Astrocyte (in vitro differentiated cells and primary cell): Measurements from ENCODE around the gene CDH5. TPM values are rescaled to one million over a fixed set of nuclear protein-coding genes. Genes with fewer than 3 reads are reported as not detected.
A peak's percentile ranks its signal among the peaks of the same experiment; 100 is the strongest.

Experiments
- DNase-seq: peaks from one replicate; pipeline ENCODE4 v3.0.0-alpha.2; 2010; ENCODE audit warnings: low read depth
- FAIRE-seq: peaks from 2 replicates; lab custom pipeline; 2011; peaks lifted over from hg19 to GRCh38; lab: Jason Lieb, UNC
- H2AFZ ChIP-seq: 2 replicates; pipeline ENCODE4 v1.6.0; 2012; ENCODE audit warnings: low read depth, low read length, inconsistent platforms
- H3K27ac ChIP-seq: 2 replicates; pipeline ENCODE4 v1.5.1; 2011; ENCODE audit warnings: low read depth, low read length, inconsistent platforms
- H3K27me3 ChIP-seq: 2 replicates; pipeline ENCODE4 v1.6.0; 2011; ENCODE audit warnings: low read length, inconsistent platforms; ENCODE audit not compliant: insufficient read depth
- H3K36me3 ChIP-seq: 2 replicates; pipeline ENCODE4 v1.5.1; 2011; ENCODE audit warnings: low read length, inconsistent platforms; ENCODE audit not compliant: insufficient read depth
- H3K4me1 ChIP-seq: 2 replicates; pipeline ENCODE4 v1.5.1; 2011; ENCODE audit warnings: low read length, inconsistent platforms; ENCODE audit not compliant: insufficient read depth
- H3K4me2 ChIP-seq: 2 replicates; pipeline ENCODE4 v1.6.0; 2012; ENCODE audit warnings: low read length, inconsistent platforms
- H3K4me3 ChIP-seq: 2 replicates; pipeline ENCODE4 v1.5.1; 2011; ENCODE audit warnings: low read depth, mild to moderate bottlenecking, low read length, inconsistent platforms; ENCODE audit not compliant: insufficient read depth
- H3K79me2 ChIP-seq: 2 replicates; pipeline ENCODE4 v1.6.0; 2012; ENCODE audit warnings: mild to moderate bottlenecking, low read length, inconsistent platforms; ENCODE audit not compliant: insufficient read depth
- H3K9ac ChIP-seq: 2 replicates; pipeline ENCODE4 v1.6.0; 2012; ENCODE audit warnings: mild to moderate bottlenecking, low read length, inconsistent platforms
- H3K9me3 ChIP-seq: 2 replicates; pipeline ENCODE4 v1.5.1; 2012; ENCODE audit warnings: low read depth, mild to moderate bottlenecking, low read length, inconsistent platforms; ENCODE audit not compliant: insufficient read depth
- H4K20me1 ChIP-seq: 2 replicates; pipeline ENCODE4 v1.6.0; 2012; ENCODE audit warnings: low read length, inconsistent platforms; ENCODE audit not compliant: insufficient read depth
- H3K27ac Mint-ChIP-seq: one replicate; pipeline ENCODE4 v1.8.0; 2021; ENCODE audit warnings: mild to moderate bottlenecking, mixed read lengths; ENCODE audit not compliant: unreplicated experiment
- H3K27me3 Mint-ChIP-seq: one replicate; pipeline ENCODE4 v1.8.0; 2021; ENCODE audit warnings: low read depth, mixed read lengths; ENCODE audit not compliant: unreplicated experiment
- H3K36me3 Mint-ChIP-seq: one replicate; pipeline ENCODE4 v1.8.0; 2021; ENCODE audit warnings: low read depth, mixed read lengths; ENCODE audit not compliant: unreplicated experiment
- H3K4me1 Mint-ChIP-seq: one replicate; pipeline ENCODE4 v1.8.0; 2021; ENCODE audit warnings: low read depth, mixed read lengths; ENCODE audit not compliant: unreplicated experiment
- H3K4me3 Mint-ChIP-seq: one replicate; pipeline ENCODE4 v1.8.0; 2021; ENCODE audit warnings: mild to moderate bottlenecking, moderate library complexity, mixed read lengths; ENCODE audit not compliant: unreplicated experiment
- H3K9me3 Mint-ChIP-seq: one replicate; pipeline ENCODE4 v1.8.0; 2021; ENCODE audit warnings: mild to moderate bottlenecking, mixed read lengths; ENCODE audit not compliant: unreplicated experiment
- EZH2 ChIP-seq: IDR thresholded peaks from 2 replicates; pipeline ENCODE4 v1.6.1; 2012; ENCODE audit warnings: mild to moderate bottlenecking, low read length, inconsistent platforms; ENCODE audit not compliant: insufficient read depth
- total RNA-seq: library from RNA; stranded (reverse); gene quantifications from 2 replicates; pipeline ENCODE4 v1.2.1, GENCODE V29; 2021
- TF ChIP-seq, protein P1 (sequence below): IDR thresholded peaks from 2 replicates; pipeline ENCODE4 v1.5.1; 2011; ENCODE audit warnings: low read depth, mild to moderate bottlenecking, inconsistent platforms, low read length, moderate library complexity; ENCODE audit not compliant: insufficient read depth

Gene CDH5
- total RNA-seq, 1 donor from 2014 or later: 0.30 TPM

- peak overlapping the region; percentile 96 for H3K27ac Mint-ChIP-seq
Observed at GRCh38 chr16:66382171-66382965, 15.9 kb downstream of the CDH5 start.

GRCh38 chr16:66382966-66383299 lies 16.4 kb downstream of the CDH5 start:
- DNase-seq (peak; percentile 97), FAIRE-seq (no peak)
- peak overlapping the region; percentile 93 for H3K9ac ChIP-seq

More at GRCh38 chr16:66382171-66382965, 15.9 kb downstream of the CDH5 start:
- peaks cover 6% of the 10 kb centered on the region for H3K9me3 Mint-ChIP-seq
- H3K27ac ChIP-seq: peak overlapping the region; percentile 100
- DNase-seq: peak; percentile 96
- no peaks in the 10 kb centered on the region for H3K79me2 ChIP-seq
- peak overlapping the region; percentile 93 for H3K9ac ChIP-seq
- TF ChIP-seq EZH2: no peak
- TF ChIP-seq, protein P1, sequence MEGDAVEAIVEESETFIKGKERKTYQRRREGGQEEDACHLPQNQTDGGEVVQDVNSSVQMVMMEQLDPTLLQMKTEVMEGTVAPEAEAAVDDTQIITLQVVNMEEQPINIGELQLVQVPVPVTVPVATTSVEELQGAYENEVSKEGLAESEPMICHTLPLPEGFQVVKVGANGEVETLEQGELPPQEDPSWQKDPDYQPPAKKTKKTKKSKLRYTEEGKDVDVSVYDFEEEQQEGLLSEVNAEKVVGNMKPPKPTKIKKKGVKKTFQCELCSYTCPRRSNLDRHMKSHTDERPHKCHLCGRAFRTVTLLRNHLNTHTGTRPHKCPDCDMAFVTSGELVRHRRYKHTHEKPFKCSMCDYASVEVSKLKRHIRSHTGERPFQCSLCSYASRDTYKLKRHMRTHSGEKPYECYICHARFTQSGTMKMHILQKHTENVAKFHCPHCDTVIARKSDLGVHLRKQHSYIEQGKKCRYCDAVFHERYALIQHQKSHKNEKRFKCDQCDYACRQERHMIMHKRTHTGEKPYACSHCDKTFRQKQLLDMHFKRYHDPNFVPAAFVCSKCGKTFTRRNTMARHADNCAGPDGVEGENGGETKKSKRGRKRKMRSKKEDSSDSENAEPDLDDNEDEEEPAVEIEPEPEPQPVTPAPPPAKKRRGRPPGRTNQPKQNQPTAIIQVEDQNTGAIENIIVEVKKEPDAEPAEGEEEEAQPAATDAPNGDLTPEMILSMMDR: peak; percentile 12
- H3K36me3 Mint-ChIP-seq: no peaks in the 10 kb centered on the region
- H3K4me2 ChIP-seq: peak overlapping the region; percentile 85
- no peak for FAIRE-seq
- no peaks in the 10 kb centered on the region for H3K36me3 ChIP-seq
- H3K27me3 Mint-ChIP-seq: no peaks in the 10 kb centered on the region
- H3K4me3 ChIP-seq: peak overlapping the region; percentile 51
- peak overlapping the region; percentile 28 for H2AFZ ChIP-seq
- no peaks in the 10 kb centered on the region for H3K9me3 ChIP-seq
- peak overlapping the region; percentile 37 for H3K4me3 Mint-ChIP-seq
- no peaks in the 10 kb centered on the region for H4K20me1 ChIP-seq
- no peaks in the 10 kb centered on the region for H3K27me3 ChIP-seq
- peaks cover 20% of the 10 kb centered on the region for H3K4me1 Mint-ChIP-seq
- H3K4me1 ChIP-seq: peaks cover 22% of the 10 kb centered on the region

More at GRCh38 chr16:66382966-66383299, 16.4 kb downstream of the CDH5 start:
- no peaks in the 10 kb centered on the region for H3K36me3 Mint-ChIP-seq
- Histone ChIP-seq H3K4me2 (peak overlapping the region; percentile 85), H3K36me3 (no peaks in the 10 kb centered on the region), H3K4me1 (peaks cover 22% of the 10 kb centered on the region), H4K20me1 (no peaks in the 10 kb centered on the region), H2AFZ (no peak overlapping the region), H3K27ac (peak overlapping the region; percentile 100), H3K27me3 (no peaks in the 10 kb centered on the region), H3K9me3 (no peaks in the 10 kb centered on the region), H3K4me3 (peak overlapping the region; percentile 51), H3K79me2 (no peaks in the 10 kb centered on the region)
- H3K4me1 Mint-ChIP-seq: peaks cover 20% of the 10 kb centered on the region
- H3K27ac Mint-ChIP-seq: peak overlapping the region; percentile 96
- H3K9me3 Mint-ChIP-seq: peaks cover 6% of the 10 kb centered on the region
- peak overlapping the region; percentile 37 for H3K4me3 Mint-ChIP-seq
- H3K27me3 Mint-ChIP-seq: no peaks in the 10 kb centered on the region
- no peak for TF ChIP-seq EZH2
- TF ChIP-seq, protein P1: no peak
